HepG2 (cell line): ENCODE measurements around the gene CTDSP1. TPM values are rescaled to one million over a fixed set of nuclear protein-coding genes. Genes with fewer than 3 reads are reported as not detected.

ENCODE experiments used
- HINFP ChIP-seq: sonication (generic); formaldehyde crosslinking; IDR thresholded peaks from 2 replicates; pipeline ENCODE4 v1.4.0; 2020; ENCODE audit warnings: low read depth, mild to moderate bottlenecking, missing genetic modification reagents
- HOXD1 ChIP-seq: sonication (generic); formaldehyde crosslinking; IDR thresholded peaks from 2 replicates; pipeline ENCODE4 v1.5.0; 2020; ENCODE audit warnings: missing genetic modification reagents
- KDM5B ChIP-seq: sonication (generic); formaldehyde crosslinking; IDR thresholded peaks from 2 replicates; pipeline ENCODE4 v1.4.0; 2020; ENCODE audit warnings: missing genetic modification reagents, mild to moderate bottlenecking, borderline replicate concordance
- MNT ChIP-seq: fragments of 450-650 bp; IDR thresholded peaks from 2 replicates; pipeline ENCODE4 v1.6.1; 2016
- MXD4 ChIP-seq: IDR thresholded peaks from 2 replicates; pipeline ENCODE4 v1.6.1; 2016; ENCODE audit warnings: mild to moderate bottlenecking, missing biosample characterization, missing genetic modification reagents
- ZBTB40 ChIP-seq, 2 experiments: fragments of 450-650 bp in 1 of 2; sonication (generic) in 1 of 2; formaldehyde crosslinking in 1 of 2; IDR thresholded peaks; 2 replicates each; pipeline versions ENCODE4 v1.6.1 to v1.8.0; 2016 to 2022; ENCODE audit warnings: antibody characterized with exemption in 1 of 2, mild to moderate bottlenecking in 1 of 2, missing genetic modification reagents in 1 of 2
- ZNF230 ChIP-seq: sonication (generic); formaldehyde crosslinking; IDR thresholded peaks from 2 replicates; pipeline ENCODE4 v1.4.0; 2020; ENCODE audit warnings: mild to moderate bottlenecking, missing genetic modification reagents
- ZNF432 ChIP-seq: sonication (generic); formaldehyde crosslinking; IDR thresholded peaks from 2 replicates; pipeline ENCODE4 v1.5.0; 2020; ENCODE audit warnings: missing genetic modification reagents, mild to moderate bottlenecking, borderline replicate concordance
- ZNF549 ChIP-seq: sonication (generic); formaldehyde crosslinking; IDR thresholded peaks from 2 replicates; pipeline ENCODE4 v1.5.0; 2020; ENCODE audit warnings: missing genetic modification reagents
- ZNF747 ChIP-seq: sonication (generic); formaldehyde crosslinking; IDR thresholded peaks from 2 replicates; pipeline ENCODE4 v1.8.1; 2023; ENCODE audit warnings: missing genetic modification reagents, mild to moderate bottlenecking, borderline replicate concordance
- polyA plus RNA-seq, 8 experiments: library from polyadenylated mRNA; depleted of rRNA in 3 of 8; stranded (reverse) in 7 of 8; unstranded in 1 of 8; fragments of >200 nt; fragmentation: Illumina TruSeq in 4 of 8; extraction: Trizol in 4 of 8; gene quantifications; 2 replicates each; pipeline versions ENCODE4 v1.2.1 to v1.2.3, GENCODE V29; 2011 to 2016; ENCODE audit warnings: low read depth in 4 of 8, missing spikeins in 1 of 8, mixed read lengths in 1 of 8; ENCODE audit not compliant: insufficient read depth in 1 of 8
- total RNA-seq, 5 experiments: library from RNA; depleted of rRNA; stranded (reverse); fragments of >200 nt; fragmentation: Illumina TruSeq; extraction: Trizol; gene quantifications; 2 replicates each; pipeline ENCODE4 v1.2.3, GENCODE V29; 2016; ENCODE audit warnings: low read depth in 1 of 5
- TF ChIP-seq, protein P1 (sequence below), 2 experiments: sonication (generic) in 1 of 2; formaldehyde crosslinking in 1 of 2; IDR thresholded peaks; 2 replicates each; pipeline versions ENCODE4 v1.5.1 to v1.6.1; 2011 to 2020; ENCODE audit warnings: borderline replicate concordance in 1 of 2, low read depth in 1 of 2, low read length in 1 of 2, mild to moderate bottlenecking in 1 of 2, missing genetic modification reagents in 1 of 2, moderate library complexity in 1 of 2

CTDSP1 gene
- total and polyA plus RNA-seq, 2 of the 13 experiments (the other 11 are each of a cell fraction or from before 2014, with no cell fraction given), result 91.0 to 268 TPM

DNA sequence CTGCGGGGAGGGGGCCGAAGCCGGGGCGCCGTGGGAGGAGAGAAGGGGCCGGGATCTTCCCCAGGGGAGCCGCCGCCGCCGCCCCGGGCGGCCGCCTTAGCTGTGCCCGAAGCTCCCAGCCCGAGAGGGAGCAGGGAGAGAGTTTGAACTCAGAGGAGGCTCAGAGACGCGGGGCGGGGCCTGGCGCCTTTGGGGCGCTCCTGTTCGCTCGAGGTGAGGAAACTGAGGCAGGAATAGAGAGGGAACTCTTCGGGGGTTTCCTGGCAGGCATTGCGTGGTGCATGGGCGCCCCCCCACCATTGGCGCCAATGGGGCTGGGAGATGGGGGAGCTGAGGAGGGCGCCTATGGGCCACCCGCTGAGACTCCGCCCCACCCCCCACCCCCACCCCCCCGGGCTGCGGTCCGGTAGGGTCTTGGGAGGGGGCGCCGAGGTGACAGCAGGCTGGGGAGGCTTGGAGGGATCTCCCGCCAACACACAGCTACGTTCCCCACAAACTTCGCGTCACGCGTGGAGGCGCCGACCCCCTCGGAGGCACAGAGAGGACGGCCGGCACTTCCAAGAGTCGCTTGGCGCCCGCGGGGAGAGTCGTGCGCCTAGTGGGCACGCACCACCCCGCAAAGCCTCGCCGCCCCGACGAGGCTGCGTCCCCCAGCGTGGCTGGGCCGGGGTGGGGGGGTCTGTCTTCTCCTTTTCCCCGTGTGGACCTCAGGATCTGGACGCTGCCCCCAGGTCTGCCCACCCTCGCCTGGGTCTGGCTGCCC is 680 bp downstream of the CTDSP1 start (continued):
- no peak for TF ChIP-seq ZBTB40 (IDR thresholded peaks at IDR 0.05)
- no peak for TF ChIP-seq ZBTB40 (CRISPR knock-in tag; IDR thresholded peaks at IDR 0.05)
- TF ChIP-seq HOXD1, result no peak
- TF ChIP-seq KDM5B (CRISPR knock-in tag), result peak; percentile 78; the same call in 1 of the 2 replicates
- 0 out of 2 replicates have a peak, but pooled peaks have one; percentile 8 for TF ChIP-seq HINFP (CRISPR knock-in tag)
- peak; percentile 88 for TF ChIP-seq ZNF432 (CRISPR knock-in tag)
- TF ChIP-seq ZNF549 (CRISPR knock-in tag), result no peak
- no peak for TF ChIP-seq MXD4
- TF ChIP-seq, protein P1, sequence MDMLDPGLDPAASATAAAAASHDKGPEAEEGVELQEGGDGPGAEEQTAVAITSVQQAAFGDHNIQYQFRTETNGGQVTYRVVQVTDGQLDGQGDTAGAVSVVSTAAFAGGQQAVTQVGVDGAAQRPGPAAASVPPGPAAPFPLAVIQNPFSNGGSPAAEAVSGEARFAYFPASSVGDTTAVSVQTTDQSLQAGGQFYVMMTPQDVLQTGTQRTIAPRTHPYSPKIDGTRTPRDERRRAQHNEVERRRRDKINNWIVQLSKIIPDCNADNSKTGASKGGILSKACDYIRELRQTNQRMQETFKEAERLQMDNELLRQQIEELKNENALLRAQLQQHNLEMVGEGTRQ (IDR thresholded peaks at IDR 0.05; ENCODE audit: low read depth, low read length), result no peak
- TF ChIP-seq, protein P1 (CRISPR knock-in tag; IDR thresholded peaks at IDR 0.05; ENCODE audit: borderline replicate concordance), result no peak
- no peak for TF ChIP-seq MNT
- no peak; the same call in 1 of the 2 replicates for TF ChIP-seq ZNF747
- no peak for TF ChIP-seq ZNF230
